Body of pancreas (tissue), 4 donors: Measurements from ENCODE around the gene ELOVL5.

ENCODE experiments used
- POLR2A ChIP-seq, 3 donors: fragments of 450-650 bp; IDR thresholded peaks; one replicate each; pipeline ENCODE4 v1.6.1; 2016; ENCODE audit warnings: antibody characterized with exemption in 3 of 3, mild to moderate bottlenecking in 2 of 3
- TF ChIP-seq, protein P1 (sequence below), 7 experiments: fragments of 450-650 bp in 4 of 7; fragments of 200-600 bp in 3 of 7; sonication (generic) in 3 of 7; IDR thresholded peaks; one replicate each; pipeline ENCODE4 v1.5.1; 2016 to 2019; ENCODE audit warnings: antibody characterized with exemption in 7 of 7

DNA sequence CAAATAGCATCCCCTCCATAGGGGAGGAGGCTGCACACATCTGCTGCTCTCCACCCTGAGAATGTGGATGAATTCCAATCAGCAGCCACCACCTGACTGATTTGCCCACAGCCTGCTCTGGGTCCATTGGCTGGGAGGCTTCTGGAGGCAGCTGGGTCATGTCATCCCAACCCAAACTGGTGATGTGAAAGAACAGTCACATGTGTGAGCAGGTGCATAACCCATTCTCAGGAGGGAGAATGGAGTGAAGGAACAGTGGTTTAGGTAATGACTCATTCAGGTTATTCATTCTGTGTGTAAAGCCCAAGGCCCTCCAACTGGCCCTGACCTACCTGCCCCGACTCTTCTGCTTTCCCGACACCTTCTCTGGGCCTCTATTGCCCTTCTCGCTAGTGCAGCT is 109.2 kb downstream of the ELOVL5 start:
- TF ChIP-seq, protein P1, sequence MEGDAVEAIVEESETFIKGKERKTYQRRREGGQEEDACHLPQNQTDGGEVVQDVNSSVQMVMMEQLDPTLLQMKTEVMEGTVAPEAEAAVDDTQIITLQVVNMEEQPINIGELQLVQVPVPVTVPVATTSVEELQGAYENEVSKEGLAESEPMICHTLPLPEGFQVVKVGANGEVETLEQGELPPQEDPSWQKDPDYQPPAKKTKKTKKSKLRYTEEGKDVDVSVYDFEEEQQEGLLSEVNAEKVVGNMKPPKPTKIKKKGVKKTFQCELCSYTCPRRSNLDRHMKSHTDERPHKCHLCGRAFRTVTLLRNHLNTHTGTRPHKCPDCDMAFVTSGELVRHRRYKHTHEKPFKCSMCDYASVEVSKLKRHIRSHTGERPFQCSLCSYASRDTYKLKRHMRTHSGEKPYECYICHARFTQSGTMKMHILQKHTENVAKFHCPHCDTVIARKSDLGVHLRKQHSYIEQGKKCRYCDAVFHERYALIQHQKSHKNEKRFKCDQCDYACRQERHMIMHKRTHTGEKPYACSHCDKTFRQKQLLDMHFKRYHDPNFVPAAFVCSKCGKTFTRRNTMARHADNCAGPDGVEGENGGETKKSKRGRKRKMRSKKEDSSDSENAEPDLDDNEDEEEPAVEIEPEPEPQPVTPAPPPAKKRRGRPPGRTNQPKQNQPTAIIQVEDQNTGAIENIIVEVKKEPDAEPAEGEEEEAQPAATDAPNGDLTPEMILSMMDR (IDR thresholded peaks at IDR 0.05): no peak
- no peak for TF ChIP-seq POLR2A (IDR thresholded peaks at IDR 0.05)
